Vagina (tissue), 2 donors: ENCODE data around the gene COL8A2.

Source experiments
- CTCF ChIP-seq, 3 experiments: fragments of 450-650 bp in 2 of 3; fragments of 200-600 bp in 1 of 3; sonication (generic) in 1 of 3; IDR thresholded peaks; one replicate each; pipeline ENCODE4 v1.5.1; 2017 to 2019; ENCODE audit warnings: antibody characterized with exemption in 3 of 3, mild to moderate bottlenecking in 2 of 3, moderate library complexity in 2 of 3
- POLR2A ChIP-seq, 2 donors: fragments of 450-650 bp; IDR thresholded peaks; one replicate each; pipeline ENCODE4 v1.6.1; 2017; ENCODE audit warnings: antibody characterized with exemption in 2 of 2, mild to moderate bottlenecking in 2 of 2, moderate library complexity in 2 of 2

- TF ChIP-seq POLR2A (IDR thresholded peaks at IDR 0.05): no peak
- no peak for TF ChIP-seq CTCF (IDR thresholded peaks at IDR 0.05)
These were observed 23.8 kb upstream of the COL8A2 start for GRCh38 chr1:36148821-36149236.
